ENCODE results near the gene KNDC1.
"Not testable (repeated sequence)": the region's sequence is repeated elsewhere in the genome, so short reads cannot be mapped to it uniquely, and the experiment has no call there.

KNDC1 gene

DNA sequence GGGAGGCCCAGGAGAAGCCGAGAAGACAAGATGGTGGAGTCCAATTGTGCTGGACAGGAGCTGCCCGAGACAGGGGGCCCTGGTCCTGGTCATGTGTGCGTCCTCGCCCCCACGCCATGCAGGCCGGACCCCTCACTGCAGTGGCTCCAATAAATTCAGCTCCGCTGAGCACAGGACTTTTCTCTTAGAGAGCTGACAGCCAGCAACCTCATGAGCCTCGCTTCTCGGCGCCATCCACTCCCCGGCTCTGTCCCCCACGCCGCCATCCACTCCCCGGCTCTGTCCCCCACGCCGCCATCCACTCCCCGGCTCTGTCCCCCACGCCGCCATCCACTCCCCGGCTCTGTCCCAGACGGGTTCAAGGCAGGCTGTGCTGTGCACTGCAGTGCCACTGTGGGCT, 67.2 kb downstream of the KNDC1 start:
- no peak for DNase-seq

DNA sequence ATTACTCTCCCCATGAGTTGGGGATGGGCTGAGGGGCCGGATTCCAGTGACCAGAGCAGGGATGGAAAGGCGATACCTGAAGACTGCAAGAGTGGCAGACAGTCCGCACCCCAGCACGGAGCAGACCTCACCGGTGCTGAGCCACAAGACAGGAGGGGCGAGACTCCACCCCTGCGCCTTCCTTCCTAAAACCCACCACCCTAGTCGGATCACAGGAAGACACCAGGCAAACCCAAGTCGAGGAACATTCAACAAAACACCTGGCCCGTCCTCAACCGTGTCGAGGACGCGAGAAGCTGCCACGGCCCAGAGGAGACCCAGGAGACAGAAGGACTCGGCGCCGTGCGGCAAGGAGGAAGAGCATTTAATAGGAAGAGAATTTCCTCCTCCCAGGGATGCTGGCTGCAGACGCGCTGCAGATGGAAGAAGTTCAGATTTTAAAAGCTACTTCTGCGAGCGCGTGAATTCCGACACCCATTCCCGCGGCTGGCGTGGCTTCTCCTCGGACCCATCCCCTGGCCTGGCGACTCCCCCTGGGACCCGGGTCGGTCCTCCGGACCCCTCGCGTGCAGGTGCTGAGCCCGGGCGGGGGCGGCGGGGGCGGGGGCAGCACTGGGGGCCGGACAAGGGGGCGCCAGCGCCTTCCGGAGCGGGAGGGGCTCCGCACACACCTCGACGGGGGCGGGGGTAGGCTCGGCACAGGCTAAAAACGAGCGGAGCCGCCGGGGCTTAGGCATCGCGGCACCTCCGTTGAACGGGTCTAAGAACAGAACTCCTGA, 69.4 kb downstream of the KNDC1 start:
- no peak for DNase-seq

DNA sequence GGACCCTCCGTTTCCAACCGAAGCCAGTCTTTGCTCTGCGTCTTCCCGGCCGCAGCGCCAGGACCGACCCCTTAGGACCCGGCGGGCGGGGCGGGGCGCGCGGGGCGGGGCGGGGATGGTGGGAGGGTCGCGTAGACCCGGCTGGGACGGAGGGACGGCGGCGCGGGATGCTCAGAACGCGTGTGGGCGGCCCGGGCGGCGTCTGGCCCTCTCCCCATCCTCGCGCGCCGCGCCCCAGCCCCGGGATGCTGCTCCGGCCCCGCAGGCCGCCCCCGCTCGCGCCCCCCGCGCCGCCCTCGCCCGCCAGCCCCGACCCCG, 70.0 kb downstream of the KNDC1 start, which contains the start of gene UTF1:
Gene UTF1, plus strand, starts transcription at position 174 of the 318 bp plus-strand sequence. Its CDS starts 72 bp downstream, at position 246.
- no peak for DNase-seq

DNA sequence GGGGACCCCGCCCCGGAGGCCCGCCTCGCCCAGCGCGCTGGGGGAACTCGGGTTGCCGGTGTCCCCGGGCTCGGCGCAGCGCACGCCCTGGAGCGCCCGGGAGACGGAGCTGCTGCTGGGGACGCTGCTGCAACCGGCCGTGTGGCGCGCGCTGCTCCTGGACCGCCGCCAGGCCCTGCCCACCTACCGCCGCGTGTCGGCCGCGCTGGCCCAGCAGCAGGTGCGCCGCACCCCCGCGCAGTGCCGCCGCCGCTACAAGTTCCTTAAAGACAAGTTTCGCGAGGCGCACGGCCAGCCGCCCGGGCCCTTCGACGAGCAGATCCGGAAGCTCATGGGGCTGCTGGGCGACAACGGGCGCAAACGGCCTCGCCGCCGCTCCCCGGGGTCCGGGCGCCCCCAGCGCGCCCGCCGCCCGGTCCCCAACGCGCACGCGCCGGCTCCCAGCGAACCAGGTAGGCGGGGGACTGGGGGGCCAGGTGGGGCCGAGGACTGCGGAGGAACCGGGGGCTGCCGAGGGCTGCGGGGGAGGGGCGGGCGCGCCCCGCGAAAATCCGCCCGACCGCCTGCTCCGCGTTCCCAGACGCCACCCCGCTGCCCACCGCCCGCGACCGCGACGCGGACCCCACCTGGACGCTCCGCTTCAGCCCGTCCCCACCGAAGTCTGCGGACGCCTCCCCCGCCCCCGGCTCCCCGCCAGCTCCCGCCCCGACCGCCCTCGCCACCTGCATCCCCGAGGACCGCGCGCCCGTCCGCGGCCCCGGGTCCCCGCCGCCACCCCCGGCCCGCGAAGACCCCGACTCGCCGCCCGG, 70.6 kb downstream of the KNDC1 start:
- peak in 1 of 2 donors; percentile 59 for DNase-seq

DNA sequence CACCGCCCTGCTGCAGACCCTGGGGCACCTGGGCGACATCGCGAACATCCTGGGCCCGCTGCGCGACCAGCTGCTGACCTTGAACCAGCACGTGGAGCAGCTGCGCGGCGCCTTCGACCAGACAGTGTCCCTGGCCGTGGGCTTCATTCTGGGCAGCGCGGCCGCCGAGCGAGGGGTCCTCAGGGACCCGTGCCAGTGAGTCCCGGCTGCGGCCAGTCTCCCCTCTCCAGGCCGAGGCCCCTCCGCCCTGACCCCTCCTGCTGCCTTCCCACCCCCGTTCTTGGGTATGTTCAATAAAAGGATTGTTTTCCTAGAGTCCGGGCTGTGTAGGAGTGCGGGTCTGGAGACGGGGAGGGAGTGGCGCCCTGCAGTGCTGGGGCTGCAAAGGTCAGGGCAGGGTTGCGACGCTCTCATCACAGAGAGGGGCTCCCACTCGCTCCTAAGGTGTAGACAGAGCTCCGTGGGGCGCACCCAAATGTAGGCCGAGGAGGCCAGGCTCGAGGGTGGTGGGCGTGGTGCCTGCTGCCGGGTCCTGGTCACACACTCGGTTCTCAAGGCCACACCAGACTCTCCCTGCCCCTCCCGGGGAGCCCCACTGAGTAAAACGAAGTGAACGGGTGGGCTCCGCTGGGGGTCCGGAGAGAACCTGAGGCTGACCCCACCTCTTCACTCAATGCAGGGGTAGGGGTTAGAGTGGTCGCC, 71.4 kb downstream of the KNDC1 start:
- DNase-seq: no peak

DNA sequence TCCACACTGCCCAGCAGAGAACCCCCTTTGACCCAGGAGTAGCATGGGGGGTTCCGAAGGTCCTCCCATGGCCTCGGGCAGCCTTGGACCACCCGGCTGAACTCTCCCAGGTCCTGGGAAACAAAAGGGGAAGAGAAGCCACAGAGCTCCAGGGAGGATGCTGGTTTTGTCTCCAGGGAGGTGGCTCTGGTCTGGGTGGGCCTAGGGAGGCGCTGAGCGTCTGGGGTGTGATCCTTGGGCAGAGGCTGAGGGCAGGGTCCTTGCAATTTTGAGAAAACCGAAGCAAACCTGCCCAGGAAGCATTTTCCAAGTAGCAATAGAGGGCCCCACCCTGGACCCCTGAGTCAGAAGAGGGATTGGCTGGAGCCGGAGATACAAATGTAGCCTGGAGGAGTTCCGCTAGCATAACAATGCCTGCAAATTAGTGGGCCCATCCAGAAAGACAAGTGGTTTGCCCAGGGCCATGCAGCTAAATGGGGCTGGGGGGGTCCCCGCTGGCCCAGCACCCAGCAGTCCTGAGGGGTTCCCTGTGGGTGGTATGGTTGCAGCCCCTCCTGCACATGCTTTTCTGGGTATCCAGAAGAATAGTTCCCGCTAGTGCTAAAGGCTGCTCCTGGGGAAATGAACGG, 72.0 kb downstream of the KNDC1 start:
- DNase-seq: no peak

DNA sequence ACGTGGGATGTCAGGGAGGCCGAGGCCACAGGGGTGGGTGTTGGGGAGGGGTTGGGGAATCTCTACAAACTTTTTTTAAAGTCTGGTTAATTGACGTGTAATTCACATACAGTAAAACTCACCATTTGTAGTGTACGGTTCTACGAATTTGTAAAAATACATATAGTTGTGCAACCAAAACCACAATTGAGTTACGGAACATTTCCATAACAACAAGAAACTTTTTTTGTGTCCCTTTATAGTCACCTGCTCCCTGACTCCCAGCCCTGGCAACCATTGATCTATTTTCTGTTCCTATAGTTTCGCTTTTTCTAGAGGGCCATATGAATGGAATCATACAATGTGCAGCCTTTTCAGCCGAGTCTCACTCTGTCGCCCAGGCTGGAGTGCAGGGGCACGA, 74.8 kb downstream of the KNDC1 start:
- not testable (repeated sequence) for DNase-seq

DNA sequence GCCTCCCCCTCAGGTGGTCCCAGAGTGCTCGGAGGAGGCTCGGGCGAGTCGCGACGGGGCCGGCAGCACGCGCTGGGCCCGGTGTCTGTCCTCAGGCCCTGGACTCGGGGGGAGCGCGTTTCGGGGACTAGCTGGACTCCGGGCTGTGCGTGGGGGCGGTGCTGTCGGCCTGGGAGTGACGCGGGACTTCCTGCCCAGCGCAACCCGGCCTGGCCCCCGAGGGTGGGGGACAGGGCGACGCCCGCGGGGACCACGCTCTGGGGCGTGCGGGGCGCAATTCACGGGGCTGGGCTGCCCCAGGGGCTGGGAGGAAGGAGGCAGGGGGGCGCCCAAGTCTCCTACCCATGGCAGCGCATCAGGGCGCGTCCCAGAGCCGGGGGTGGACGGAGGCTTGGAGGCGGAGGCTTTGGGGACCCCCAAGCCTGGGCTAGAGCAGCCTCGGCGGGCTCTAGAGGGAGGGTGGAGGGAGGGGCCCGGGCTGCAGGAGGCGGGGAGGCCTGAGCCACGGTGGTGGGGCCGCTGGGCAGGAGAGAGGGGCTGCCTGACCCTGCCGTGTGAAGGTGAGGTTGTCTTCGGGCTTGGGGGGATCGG, 75.3 kb downstream of the KNDC1 start:
- peak in 1 of 2 donors; percentile 52 for DNase-seq

DNA sequence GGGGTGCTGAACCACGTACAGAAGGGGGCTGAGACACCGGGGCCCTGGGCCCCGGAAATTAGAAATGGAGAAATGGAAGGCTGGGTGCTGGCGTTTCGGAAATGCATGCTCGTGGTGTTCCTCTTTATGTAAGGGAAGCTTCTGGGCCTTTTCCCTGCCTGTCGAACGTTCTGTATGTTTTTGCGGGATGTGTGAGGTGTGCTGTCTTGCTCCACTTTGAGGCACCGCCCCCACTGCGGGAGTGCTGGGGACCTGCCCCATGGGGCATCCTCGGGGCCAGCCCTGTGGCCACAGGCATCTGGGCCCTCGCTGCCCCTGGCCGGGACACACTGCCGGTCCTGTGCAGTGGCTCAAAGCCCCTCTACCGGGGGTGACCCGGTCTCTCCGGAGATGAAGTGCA, 75.9 kb downstream of the KNDC1 start:
- peak; percentile 17 to 48 for DNase-seq

DNA sequence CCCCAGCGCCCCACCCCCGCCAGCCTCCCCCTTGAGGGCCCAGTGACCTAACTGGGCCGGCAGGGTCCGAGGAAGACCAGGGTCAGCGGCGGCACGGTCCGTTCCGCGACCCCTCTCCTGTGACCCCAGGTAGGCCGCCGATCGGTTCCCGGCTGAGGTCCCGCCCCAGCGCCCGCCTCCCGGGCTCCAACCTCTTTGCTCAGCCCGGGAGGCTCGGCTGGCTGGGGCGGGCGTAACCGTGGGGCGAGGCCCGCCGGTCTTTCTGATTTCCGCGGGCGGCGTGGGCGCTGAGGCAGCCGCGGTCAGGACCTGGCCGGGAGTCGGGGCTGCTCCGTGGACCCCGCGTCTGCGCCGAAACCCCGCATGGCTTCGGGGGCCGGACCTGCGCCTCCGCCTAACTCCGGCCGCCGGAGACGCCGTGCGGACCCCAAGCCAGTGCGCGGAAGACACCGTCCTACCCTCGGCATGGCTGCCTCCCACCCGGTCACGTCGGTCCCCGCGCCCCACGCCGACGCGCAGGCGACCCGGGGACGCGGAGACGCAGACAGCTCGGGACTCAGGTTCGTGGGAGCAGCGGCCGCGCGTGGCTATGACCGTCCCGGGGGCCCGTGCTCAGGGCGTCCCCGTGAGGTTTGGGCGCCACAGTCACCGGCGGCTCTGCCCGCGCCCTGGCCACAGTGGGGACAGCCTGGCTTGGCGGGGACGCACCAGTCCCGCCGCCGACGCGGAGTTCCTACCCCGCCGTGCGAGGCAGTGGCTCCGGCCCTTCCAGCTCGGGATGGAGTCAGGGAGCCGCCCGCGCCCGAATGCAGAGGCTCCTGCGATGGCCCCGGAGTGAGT, 76.6 kb downstream of the KNDC1 start:
- no peak for DNase-seq

DNA sequence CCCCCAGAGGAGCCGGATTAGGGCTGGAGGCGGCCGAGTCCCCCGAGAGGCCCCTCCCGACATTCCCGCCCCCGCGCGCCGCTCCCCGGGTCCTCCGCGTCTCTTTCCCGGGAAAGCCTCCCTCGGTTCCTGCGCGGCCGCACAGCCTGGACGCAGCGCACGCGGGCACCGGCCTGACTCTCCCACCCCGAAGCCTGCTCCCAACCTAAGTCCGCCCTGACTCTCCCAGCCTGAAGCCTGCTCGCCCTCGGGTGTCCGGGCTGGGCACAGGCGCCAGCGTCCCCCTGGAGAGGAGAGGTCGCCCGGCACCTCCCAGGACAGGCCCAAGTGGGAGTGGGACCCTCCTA, 77.2 kb downstream of the KNDC1 start:
- DNase-seq: no peak

DNA sequence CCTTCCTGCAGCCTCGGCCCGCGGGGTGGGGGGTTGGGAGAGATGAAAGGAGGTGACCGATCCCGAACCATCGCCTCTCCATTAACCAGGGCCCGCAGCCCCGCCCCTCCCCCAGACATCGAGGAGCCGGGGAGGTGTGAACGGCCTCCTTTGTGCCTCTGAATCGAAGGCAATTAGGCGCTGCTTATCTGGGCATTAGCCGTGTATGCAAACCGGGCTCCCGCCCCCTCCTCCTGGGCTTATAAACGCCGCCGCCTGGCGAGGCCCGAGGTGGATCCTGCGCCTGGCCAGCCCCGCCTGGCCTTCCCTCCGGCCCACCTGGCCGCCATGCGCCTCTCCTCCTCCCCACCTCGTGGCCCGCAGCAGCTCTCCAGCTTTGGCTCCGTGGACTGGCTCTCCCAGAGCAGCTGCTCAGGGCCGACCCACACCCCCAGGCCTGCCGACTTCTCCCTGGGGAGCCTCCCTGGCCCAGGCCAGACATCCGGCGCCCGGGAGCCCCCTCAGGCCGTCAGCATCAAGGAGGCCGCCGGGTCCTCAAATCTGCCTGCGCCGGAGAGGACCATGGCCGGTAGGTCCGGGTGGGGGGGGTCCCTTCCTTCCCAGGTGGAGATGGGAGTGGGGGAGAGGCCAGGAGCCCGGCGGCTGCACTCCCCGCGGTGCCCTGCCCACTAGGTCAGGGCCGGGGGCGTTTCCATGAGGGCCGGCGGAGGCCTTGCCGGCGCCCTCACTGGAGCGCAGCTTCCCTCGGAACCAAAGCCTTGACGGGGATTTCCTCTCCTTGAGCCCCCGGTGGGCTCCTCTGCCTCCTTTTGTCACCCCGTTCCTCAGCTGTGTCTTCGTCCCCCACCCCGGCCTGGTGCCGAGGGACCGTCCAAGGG, 77.8 kb downstream of the KNDC1 start, which contains the start of gene VENTX:
Gene VENTX, plus strand, starts transcription at position 268 of the 878 bp plus-strand sequence. Its CDS starts 60 bp downstream, at position 328.
- DNase-seq: no peak

DNA sequence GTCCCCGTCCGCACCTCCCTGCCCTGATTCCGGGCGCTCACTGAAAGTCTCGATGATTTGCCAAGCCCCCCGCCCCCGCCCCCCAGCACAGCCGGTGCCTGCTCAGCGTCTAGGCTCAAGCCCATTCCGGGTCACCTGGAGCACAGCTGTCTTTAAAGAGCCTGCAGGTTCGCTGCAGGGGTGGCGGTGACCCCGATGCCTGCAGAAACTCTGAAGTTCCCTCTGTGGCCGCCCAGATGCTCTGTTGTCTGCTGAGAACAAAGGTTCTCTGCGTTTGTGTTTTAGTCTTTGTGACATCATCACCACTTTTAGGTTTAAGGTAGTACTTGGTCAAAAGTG, 78.4 kb downstream of the KNDC1 start:
- no peak for DNase-seq

DNA sequence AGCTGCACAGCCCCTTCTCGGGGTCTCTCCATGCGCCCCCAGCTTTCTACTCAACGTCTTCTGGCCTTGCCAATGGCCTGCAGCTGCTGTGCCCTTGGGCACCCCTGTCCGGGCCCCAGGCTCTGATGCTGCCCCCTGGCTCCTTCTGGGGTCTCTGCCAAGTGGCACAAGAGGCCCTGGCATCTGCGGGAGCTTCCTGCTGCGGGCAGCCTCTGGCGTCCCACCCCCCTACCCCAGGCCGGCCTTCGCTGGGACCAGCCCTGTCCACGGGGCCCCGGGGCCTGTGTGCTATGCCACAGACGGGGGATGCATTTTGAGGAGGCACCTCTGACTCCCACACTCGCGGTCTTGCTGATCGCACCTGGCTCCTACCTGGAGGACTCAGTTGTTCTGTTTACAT, 80.0 kb downstream of the KNDC1 start:
- DNase-seq: no peak

DNA sequence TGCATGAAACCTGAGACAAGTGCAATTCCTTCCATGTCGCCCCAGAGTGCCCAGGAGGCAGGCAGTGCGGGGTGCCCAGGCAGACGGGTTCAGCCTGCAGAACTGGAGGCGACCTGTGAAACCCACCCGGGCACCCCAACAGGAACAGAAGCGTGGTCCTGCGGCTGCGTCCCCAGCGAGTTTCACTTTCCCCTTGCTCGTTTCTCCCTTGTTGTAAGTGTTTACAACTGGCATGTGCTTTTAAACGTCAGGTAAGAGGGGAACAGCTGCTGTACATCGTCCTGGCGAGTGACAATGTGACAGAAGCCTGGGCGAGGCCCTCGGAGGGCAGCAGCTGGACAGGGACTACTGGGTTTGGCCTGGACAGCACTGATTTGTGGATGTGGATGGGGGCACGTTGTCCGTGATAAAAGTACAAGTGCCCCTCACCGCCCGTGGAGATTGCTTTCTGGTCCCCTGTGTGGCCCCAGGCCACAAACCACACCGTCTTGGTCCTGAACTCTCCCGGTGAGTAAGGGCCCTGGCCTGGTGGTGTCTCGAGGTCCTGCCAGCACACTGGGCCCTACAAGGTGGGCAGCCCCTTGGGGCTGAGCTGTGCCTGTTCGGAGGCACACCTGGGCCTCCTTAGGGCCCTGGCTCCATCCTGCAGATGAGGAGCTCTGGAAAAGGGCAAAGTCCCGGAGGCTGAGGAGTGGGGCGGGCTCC, 81.6 kb downstream of the KNDC1 start:
- DNase-seq: no peak

DNA sequence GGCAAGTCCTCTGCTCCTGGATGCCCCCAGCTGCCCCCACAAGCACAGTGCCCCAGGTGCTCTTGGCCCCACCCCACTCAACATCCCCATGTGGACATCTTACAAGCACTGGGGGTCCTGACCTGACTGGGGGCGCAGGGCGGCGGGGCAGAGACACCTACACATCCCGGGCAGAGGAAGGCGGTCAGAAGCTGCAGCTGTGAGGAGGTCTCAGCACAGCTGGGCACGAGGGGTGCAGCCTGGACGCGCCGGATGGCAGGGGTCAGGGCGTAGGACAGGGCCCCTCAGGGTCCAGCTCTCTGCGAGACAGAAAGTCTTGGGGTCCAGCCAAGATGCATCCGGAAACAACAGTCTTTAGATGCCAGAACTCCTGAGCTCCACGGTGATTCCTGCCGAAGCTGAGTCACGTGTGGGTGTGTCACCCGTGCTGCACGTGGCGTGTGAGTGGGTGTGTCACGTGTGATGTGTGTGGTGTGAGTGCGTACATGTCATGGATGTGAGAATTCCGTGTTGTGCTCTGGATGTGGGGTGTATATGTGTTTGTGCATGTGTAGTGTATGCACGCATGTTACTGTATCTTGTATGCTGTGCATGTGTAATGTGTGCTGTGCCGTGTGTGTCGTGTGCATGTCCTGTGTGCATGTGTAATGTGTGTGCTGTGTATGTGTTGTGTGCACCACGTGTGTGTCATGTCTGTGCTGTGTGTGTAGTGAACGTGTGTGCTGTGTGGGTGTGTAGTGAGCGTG, 82.8 kb downstream of the KNDC1 start:
- DNase-seq: no peak

DNA sequence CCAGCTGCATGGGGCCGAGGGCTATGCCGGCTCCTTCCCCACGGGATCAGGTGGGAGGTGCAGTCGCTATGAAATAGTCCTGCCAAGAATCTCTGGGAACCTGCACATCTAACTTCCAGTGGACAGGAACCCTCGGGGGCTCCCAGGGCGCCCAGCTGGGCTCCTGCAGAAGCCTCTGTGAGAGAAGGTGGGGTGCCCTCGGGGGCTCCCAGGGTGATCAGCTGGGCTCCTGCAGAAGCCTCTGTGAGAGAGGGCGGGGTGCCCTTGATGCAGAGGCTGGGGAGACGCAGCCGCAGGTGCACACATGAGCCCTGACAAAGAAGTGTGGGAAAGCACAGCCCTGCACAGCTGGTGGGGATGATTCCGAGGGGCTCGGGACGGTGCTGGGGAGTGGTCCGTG, 83.6 kb downstream of the KNDC1 start:
- no peak for DNase-seq

DNA sequence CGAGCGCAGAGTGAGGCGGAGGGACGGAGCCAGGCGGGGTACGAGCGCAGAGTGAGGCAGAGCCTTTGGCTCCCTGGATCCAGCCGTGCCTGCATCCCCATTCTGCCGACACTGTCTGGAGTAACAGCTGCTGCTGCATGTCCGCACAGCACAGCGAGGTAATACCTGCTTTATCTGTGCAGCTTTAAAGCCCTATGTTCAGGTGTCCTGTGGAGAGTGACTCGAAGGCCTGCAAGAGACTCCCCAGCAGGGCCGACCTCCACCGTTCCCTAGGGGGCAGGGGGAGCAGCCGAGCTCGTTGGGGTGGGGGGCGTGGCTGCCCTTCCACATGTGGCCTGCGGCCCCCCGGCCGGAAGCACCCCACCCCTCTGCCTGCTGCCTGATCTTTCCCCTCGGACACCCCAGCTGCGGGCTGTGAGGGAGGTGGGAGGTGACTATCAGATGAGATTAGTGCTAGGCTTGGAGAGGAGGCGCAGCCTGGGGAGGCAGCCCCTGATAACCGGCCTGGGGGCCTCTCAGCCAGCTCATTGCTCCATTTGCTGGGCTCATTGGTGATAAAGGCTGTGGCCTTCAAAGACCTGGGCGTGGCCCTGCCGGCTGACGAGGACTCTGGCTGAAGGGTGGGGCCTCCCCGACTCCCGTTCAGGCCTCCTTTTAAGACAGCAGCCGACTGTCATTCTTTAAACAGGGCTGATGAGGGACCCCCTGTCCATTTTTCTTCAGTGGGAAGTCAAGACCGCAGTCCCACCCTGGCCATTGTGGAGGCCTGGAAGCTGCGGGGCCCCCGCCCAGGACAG, 85.6 kb downstream of the KNDC1 start:
- DNase-seq: no peak

DNA sequence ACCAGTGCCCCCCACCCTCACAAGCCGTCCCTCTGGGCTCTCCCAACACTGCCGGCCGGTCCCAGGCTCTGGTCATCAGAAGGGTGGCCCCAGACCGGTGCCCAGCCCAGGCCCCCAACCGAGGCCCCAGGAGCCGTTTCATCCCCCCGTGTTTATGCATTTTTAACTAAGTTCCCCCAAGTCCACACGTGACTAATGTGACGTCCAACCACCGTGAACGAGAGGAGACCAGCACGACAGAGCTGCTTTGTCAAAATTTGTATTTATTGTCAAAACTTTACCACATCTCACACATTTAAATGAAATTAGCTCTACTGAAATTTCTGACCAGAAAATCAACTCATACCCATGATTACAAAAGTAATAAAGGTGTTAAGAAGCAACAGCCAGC, 86.2 kb downstream of the KNDC1 start:
- no peak for DNase-seq

Data from CD4-positive, alpha-beta T cell treated with Interleukin-4 for 1 hour (primary cell).